ENCODE results near the gene ITLN1.
"Not testable (repeated sequence)": the region's sequence is repeated elsewhere in the genome, so short reads cannot be mapped to it uniquely, and the experiment has no call there.

The ITLN1 gene

GRCh38 chr1:160882582-160882981 is 2.4 kb downstream of the ITLN1 start:
- DNase-seq = no peak

GRCh38 chr1:160881264-160881663 is 3.7 kb downstream of the ITLN1 start:
- not testable (repeated sequence) for DNase-seq

- DNase-seq = no peak
Measured at GRCh38 chr1:160880216-160880615, 4.8 kb downstream of the ITLN1 start.

- DNase-seq = peak; percentile 21
Measured at GRCh38 chr1:160879056-160879455, 5.9 kb downstream of the ITLN1 start.

GRCh38 chr1:160877221-160877620 is 7.8 kb downstream of the ITLN1 start:
- no peak for DNase-seq

GRCh38 chr1:160876311-160876710 is 8.7 kb downstream of the ITLN1 start:
- no peak for DNase-seq

- DNase-seq = not testable (repeated sequence)
Measured at GRCh38 chr1:160875591-160875990, 9.4 kb downstream of the ITLN1 start.

- DNase-seq = no peak
Measured at GRCh38 chr1:160874935-160875334, 10.0 kb downstream of the ITLN1 start.

GRCh38 chr1:160868141-160868540 is 16.8 kb downstream of the ITLN1 start:
- DNase-seq = no peak

GRCh38 chr1:160867651-160868050 is 17.3 kb downstream of the ITLN1 start:
- not testable (repeated sequence) for DNase-seq

- DNase-seq = no peak
Measured at GRCh38 chr1:160866695-160867260, 18.2 kb downstream of the ITLN1 start.

GRCh38 chr1:160866001-160866694 is 18.8 kb downstream of the ITLN1 start:
- no peak for DNase-seq

GRCh38 chr1:160865337-160865736 is 19.6 kb downstream of the ITLN1 start:
- no peak for DNase-seq

- DNase-seq = no peak
Measured at GRCh38 chr1:160864173-160864572, 20.8 kb downstream of the ITLN1 start.

- DNase-seq = no peak
Measured at GRCh38 chr1:160863774-160864131, 21.2 kb downstream of the ITLN1 start.

- no peak for DNase-seq
Measured at GRCh38 chr1:160863061-160863773, 21.8 kb downstream of the ITLN1 start.

GRCh38 chr1:160862203-160863060 is 22.5 kb downstream of the ITLN1 start, which contains the start of gene CD244:
CD244 (minus strand) TSS chr1:160862887; CDS start chr1:160862677, 210 bp downstream.
- peak; percentile 67 for DNase-seq

- no peak for DNase-seq
Measured at GRCh38 chr1:160860840-160861505, 24.0 kb downstream of the ITLN1 start.

GRCh38 chr1:160859166-160859565 is 25.8 kb downstream of the ITLN1 start:
- DNase-seq = no peak

- DNase-seq = no peak
Measured at GRCh38 chr1:160858507-160858906, 26.5 kb downstream of the ITLN1 start.

- DNase-seq = no peak
Measured at GRCh38 chr1:160858097-160858496, 26.9 kb downstream of the ITLN1 start.

- no peak for DNase-seq
Measured at GRCh38 chr1:160855181-160855981, 29.6 kb downstream of the ITLN1 start.
